Central memory CD8-positive, alpha-beta T cell (primary cell): Measurements from ENCODE around the gene FAM25A.
"Not testable (repeated sequence)": the region's sequence is repeated elsewhere in the genome, so short reads cannot be mapped to it uniquely, and the experiment has no call there.

Source experiments
- ATAC-seq: fragments of 150-1000 bp; cut with Tn5 transposase; replicated peaks from 2 replicates; pipeline ENCODE4 v1.10.0; 2022; ENCODE audit warnings: mild to moderate bottlenecking, moderate FRiP score, moderate number of reproducible peaks; ENCODE audit not compliant: poor library complexity, severe bottlenecking; ENCODE audit errors: extremely low read depth
- DNase-seq, 2 donors: peaks; one replicate each; pipeline ENCODE4 v3.0.0; 2021; ENCODE audit warnings: low spot score in 2 of 2
- H3K27ac Mint-ChIP-seq: one replicate; pipeline ENCODE4 v1.8.0; 2022; ENCODE audit warnings: low read depth, mild to moderate bottlenecking, moderate library complexity, mixed read lengths
- H3K27me3 Mint-ChIP-seq: one replicate; pipeline ENCODE4 v1.8.0; 2022; ENCODE audit warnings: mixed read lengths
- H3K36me3 Mint-ChIP-seq: one replicate; pipeline ENCODE4 v1.8.0; 2022; ENCODE audit warnings: mild to moderate bottlenecking, moderate library complexity, mixed read lengths; ENCODE audit not compliant: insufficient read depth
- H3K4me1 Mint-ChIP-seq: one replicate; pipeline ENCODE4 v1.8.0; 2022; ENCODE audit warnings: mixed read lengths
- H3K4me3 Mint-ChIP-seq: one replicate; pipeline ENCODE4 v1.8.0; 2022; ENCODE audit warnings: mild to moderate bottlenecking, moderate library complexity, mixed read lengths
- H3K9me3 Mint-ChIP-seq: one replicate; pipeline ENCODE4 v1.8.0; 2022; ENCODE audit warnings: mixed read lengths

Gene FAM25A

DNA sequence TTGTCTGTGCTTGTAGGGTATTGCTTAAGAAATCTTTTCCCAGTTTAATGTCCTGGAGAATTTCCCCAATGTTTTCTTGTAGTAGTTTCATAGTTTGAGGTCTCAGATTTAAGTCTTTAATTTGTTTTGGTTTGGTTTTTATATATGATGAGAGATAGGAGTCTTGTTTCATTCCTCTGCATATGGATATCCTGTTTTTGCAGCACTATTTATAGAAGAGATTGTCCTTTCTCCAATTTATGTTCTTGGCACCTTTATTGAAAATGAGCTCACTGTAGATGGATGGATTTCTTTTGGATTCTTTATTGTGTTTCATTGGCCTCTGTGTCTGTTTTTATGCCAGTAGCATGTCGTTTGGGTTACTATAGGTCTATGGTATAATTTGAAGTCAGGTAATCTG, 31.6 kb upstream of the FAM25A start:
- no peaks in the 10 kb centered on the region for H3K36me3 Mint-ChIP-seq
- H3K4me3 Mint-ChIP-seq, result no peak overlapping the region
- no peak overlapping the region for H3K27ac Mint-ChIP-seq
- ATAC-seq (no peak), DNase-seq (no peak)
- H3K9me3 Mint-ChIP-seq, result no peaks in the 10 kb centered on the region
- no peaks in the 10 kb centered on the region for H3K4me1 Mint-ChIP-seq
- peaks cover 35% of the 10 kb centered on the region for H3K27me3 Mint-ChIP-seq

DNA sequence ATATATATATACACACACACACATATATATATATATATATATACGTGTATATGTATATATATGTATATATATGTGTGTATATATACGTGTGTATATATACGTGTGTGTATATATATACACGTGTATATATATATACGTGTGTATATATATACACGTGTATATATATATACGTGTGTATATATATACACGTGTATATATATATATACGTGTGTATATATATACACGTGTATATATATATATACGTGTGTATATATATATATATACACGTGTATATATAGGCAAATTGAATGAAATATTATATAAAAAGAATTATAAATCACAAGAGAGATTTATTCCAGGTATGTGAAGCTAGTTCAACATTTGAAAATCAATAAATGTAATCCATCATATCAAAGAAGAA, 28.7 kb upstream of the FAM25A start:
- H3K4me1 Mint-ChIP-seq, H3K36me3 Mint-ChIP-seq, H3K9me3 Mint-ChIP-seq, H3K4me3 Mint-ChIP-seq, H3K27ac Mint-ChIP-seq, ATAC-seq, DNase-seq: not testable (repeated sequence)
- H3K27me3 Mint-ChIP-seq, result peaks cover 35% of the 10 kb centered on the region

DNA sequence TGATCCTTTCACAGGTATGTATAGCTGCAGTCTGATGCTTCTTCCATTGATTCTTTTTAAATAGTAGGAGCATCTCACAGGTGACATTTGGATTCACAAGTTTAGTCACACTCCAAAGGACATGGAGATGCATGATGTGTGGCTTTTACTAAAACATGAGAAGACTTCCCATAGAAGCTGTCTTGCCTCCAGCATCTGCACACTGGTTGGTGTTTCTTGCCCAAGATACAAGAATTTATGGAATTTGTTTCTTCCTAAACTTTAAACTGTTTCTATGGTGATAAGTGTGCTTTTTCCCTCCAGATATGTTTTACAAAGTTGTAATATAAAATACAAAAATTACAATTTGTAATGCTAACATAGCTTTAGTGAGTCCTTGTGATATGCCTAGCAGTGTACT, 27.6 kb upstream of the FAM25A start:
- Mint-ChIP-seq H3K4me3 (no peak overlapping the region), H3K9me3 (no peaks in the 10 kb centered on the region), H3K27me3 (peaks cover 42% of the 10 kb centered on the region), H3K4me1 (no peaks in the 10 kb centered on the region), H3K27ac (no peak overlapping the region), H3K36me3 (no peaks in the 10 kb centered on the region)
- DNase-seq (no peak), ATAC-seq (no peak)

DNA sequence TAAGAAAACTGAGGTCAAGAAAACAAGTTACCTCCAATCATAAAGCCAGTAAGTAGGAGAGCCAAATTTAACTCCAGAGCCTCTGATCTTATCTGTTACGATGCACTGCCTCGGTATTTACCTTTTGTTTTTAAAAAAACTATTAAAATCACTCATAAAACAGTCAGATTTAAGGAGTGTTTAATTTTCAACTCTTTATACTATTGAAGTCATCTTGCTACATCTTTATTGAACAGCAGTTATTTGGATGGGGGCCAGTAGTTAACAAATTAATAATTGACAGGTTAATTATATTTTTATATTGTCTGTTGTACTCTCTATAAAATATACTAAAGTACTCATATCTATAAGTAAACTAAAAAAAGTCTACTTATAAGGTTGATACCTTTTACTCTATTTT, 27.2 kb upstream of the FAM25A start:
- Mint-ChIP-seq H3K9me3 (no peaks in the 10 kb centered on the region), H3K27ac (no peak overlapping the region)

DNA sequence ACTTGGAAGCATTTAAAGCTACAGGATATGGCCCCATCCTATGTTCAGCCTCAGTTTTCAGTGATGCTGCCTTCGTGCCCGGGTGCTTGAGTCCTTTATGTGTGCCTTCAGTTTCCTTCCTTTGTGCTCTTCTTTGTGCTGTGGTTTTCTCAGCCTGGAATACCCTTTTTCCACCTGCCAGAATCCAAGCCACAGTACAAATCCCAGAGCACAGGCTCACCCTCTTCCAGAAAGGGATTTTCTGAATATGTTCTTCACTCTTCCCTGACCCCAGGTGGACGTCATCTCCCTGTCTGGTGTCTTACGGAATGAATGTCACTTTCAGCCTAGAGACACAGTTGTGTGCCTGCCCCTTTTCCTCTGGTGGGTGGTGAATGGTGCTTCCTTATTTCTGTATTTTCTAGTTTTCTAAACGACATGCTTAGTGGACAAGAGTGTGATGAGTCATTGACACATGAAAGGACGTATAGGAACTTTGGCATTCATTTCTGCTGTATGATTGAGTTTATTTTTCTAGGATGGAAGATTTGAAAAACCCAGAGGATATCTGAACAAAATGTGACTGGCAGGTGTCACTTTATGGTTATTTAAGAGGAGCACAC, 20.2 kb upstream of the FAM25A start:
- not testable (repeated sequence) for H3K27ac Mint-ChIP-seq, DNase-seq, H3K27me3 Mint-ChIP-seq, H3K4me1 Mint-ChIP-seq, H3K9me3 Mint-ChIP-seq, ATAC-seq, H3K4me3 Mint-ChIP-seq, H3K36me3 Mint-ChIP-seq

More for the DNA sequence above, 27.2 kb upstream of the FAM25A start:
- no peaks in the 10 kb centered on the region for H3K36me3 Mint-ChIP-seq
- no peak for ATAC-seq
- no peak for DNase-seq
- H3K4me1 Mint-ChIP-seq, result no peaks in the 10 kb centered on the region
- peaks cover 41% of the 10 kb centered on the region for H3K27me3 Mint-ChIP-seq
- no peak overlapping the region for H3K4me3 Mint-ChIP-seq

DNA sequence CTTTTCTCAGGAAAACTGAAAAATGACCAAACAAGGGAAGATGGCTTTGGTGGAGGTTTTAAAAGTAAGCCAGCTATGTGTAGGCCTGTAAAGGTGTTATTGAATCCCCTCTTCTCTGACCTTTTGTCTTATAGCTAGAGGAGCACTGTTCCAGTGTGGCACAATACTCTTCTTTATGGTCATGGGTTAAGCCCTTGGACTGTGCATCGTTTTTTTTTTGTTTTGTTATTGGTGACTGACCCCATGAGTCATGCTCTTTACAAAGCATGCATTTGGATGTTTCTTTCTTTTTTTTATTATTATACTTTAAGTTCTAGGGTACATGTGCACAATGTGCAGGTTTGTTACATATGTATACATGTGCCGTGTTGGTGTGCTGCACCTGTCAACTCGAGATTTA, 19.6 kb upstream of the FAM25A start:
- H3K4me3 Mint-ChIP-seq, result no peak overlapping the region
- H3K9me3 Mint-ChIP-seq, result no peaks in the 10 kb centered on the region
- H3K27ac Mint-ChIP-seq, result no peak overlapping the region
- H3K36me3 Mint-ChIP-seq, result no peaks in the 10 kb centered on the region
- H3K4me1 Mint-ChIP-seq, result no peaks in the 10 kb centered on the region
- ATAC-seq (no peak), DNase-seq (no peak)
- peaks cover 9% of the 10 kb centered on the region for H3K27me3 Mint-ChIP-seq

DNA sequence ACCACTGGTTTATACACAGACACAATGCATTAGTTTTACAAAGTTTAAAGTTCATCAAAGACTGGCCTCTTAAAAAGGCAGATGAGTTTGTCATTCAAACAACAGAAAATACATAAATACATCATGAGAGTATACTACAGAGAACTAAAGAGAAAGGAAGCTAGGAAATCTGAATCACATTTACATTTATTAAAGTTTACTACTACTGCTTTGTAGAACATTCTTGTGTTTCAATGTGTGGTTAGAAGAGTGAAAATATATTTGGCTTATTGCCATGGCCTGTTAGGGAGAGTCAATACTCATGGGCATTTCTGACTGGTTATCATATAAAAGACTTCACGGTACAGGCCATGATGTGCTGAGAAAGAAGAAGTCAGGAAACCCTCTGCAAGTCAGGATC, 13.0 kb upstream of the FAM25A start:
- not testable (repeated sequence) for H3K9me3 Mint-ChIP-seq, H3K4me1 Mint-ChIP-seq, DNase-seq, ATAC-seq, H3K27me3 Mint-ChIP-seq, H3K4me3 Mint-ChIP-seq, H3K36me3 Mint-ChIP-seq, H3K27ac Mint-ChIP-seq

DNA sequence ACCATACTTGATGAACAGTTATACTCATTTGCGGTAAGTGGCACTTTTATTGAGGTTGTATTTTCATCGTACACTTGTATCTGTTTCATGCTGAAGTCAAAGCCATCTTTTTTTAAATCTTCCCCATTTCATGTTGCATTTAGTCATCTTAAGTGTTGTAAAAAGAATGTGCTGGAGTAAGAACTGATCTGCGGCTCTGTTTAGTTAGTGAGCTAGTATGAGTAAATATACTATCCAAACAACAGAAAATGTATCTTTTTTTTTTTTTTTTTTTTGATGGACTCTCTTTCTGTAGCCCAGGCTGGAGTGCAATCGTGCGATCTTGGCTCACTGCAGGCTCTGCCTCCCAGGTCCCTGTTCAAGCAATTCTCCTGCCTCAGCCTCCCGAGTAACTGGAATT, 12.4 kb upstream of the FAM25A start:
- not testable (repeated sequence) for H3K4me1 Mint-ChIP-seq, H3K4me3 Mint-ChIP-seq, ATAC-seq, H3K36me3 Mint-ChIP-seq, H3K27me3 Mint-ChIP-seq, H3K27ac Mint-ChIP-seq, H3K9me3 Mint-ChIP-seq, DNase-seq

DNA sequence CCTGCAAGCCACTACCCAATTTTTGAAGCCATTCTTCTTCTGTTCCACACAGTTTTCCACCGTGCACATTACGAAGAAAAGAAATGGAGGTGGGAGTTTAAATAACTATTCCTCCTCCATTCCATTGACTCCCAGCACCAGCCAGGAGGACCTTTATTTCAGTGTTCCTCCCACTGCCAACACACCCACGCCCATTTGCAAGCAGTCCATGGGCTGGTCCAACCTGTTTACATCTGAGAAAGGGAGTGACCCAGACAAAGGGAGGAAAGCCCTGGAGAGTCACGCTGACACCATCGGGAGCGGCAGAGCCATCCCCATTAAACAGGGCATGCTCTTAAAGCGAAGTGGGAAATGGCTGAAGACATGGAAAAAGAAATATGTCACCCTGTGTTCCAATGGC, 11.8 kb upstream of the FAM25A start:
- H3K9me3 Mint-ChIP-seq, H3K27me3 Mint-ChIP-seq, H3K27ac Mint-ChIP-seq, DNase-seq, H3K36me3 Mint-ChIP-seq, ATAC-seq, H3K4me3 Mint-ChIP-seq, H3K4me1 Mint-ChIP-seq: not testable (repeated sequence)

DNA sequence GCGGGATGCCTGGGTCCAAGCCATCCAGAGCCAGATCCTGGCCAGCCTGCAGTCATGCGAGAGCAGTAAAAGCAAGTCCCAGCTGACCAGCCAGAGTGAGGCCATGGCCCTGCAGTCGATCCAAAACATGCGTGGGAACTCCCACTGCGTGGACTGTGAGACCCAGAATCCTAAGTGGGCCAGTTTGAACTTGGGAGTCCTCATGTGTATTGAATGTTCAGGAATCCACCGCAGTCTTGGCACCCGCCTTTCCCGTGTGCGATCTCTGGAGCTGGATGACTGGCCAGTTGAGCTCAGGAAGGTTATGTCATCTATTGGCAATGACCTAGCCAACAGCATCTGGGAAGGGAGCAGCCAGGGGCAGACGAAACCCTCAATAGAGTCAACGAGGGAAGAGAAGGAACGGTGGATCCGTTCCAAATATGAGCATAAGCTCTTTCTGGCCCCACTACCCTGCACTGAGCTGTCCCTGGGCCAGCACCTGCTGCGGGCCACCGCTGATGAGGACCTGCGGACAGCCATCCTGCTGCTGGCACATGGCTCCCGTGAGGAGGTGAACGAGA, 10.9 kb upstream of the FAM25A start:
- not testable (repeated sequence) for DNase-seq, ATAC-seq, H3K27me3 Mint-ChIP-seq, H3K4me1 Mint-ChIP-seq, H3K27ac Mint-ChIP-seq, H3K4me3 Mint-ChIP-seq, H3K9me3 Mint-ChIP-seq, H3K36me3 Mint-ChIP-seq

DNA sequence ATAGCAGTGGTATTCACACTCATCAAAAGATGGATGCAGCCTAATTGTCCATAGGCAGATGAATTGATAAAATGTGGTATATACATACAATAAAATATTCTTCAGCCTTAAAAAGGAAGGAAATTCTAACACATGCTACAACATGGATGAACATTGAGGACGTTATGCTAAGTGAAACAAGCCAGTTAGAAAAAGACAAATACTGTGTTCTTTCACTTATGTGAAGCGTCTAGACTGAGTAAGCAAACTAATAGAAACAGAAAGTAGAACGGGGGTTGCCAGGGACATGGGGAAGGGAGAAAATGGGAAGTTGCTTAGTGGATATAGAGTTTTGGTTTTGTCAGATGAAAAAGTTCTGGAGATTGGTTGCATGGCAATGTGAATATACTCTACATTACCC, 6.6 kb upstream of the FAM25A start:
- not testable (repeated sequence) for H3K4me1 Mint-ChIP-seq, H3K9me3 Mint-ChIP-seq, H3K27ac Mint-ChIP-seq, H3K4me3 Mint-ChIP-seq, H3K36me3 Mint-ChIP-seq, ATAC-seq, DNase-seq
- peaks cover 16% of the 10 kb centered on the region for H3K27me3 Mint-ChIP-seq

DNA sequence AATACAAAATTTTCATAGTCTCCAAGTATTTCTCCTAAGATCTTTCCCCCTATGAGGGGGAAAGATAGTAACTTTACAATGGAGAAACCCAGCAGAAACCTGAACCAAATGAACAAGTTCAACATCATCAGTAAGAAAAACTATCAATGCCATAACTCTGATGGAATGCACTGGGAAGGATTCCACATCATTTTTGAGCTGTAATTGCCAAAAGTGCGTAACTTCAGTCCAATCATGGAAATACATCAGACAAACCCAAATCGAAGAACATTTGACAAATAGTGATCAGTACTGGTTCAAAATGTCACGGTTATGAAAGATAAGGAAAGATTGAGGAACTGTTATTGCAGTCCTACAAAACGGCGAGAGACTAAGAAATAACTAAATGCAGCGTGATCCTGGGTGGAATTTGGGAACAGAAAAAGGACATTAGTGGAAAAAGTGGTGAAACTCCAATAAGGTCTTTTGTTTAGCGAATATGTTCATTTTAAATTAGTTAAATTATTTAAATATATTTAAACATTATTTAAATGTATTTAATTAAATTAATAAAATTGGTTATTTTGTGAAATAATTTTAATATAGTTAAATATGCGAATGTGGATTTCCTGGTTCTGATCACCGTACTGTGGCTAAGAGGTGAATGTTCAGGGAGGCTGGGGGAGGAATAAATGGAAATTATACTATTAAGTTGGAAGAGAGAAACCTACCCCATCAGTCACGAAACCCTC, 4.9 kb upstream of the FAM25A start:
- H3K27ac Mint-ChIP-seq, H3K9me3 Mint-ChIP-seq, H3K36me3 Mint-ChIP-seq, ATAC-seq, DNase-seq, H3K4me3 Mint-ChIP-seq, H3K4me1 Mint-ChIP-seq: not testable (repeated sequence)
- H3K27me3 Mint-ChIP-seq, result peaks cover 16% of the 10 kb centered on the region

DNA sequence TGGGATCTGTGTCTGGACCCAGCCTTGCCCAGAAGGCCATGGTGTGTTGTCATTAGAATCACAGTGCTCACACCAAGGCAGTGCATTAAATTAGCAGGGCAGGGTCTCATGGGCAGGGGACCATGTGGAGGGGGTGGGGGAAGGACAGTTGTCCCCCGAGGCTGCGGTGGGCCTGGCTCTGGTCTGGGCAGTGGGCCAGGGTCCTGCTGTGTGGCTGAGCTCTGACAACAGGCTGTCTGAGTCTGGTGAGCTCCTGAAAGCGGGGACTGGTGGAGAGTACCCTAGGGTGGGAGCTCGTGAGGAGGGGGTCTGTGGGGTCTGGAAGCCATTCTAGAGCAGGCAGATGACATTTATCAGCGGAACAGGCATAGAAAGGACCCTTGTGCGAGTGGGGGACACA, 2.0 kb upstream of the FAM25A start:
- not testable (repeated sequence) for DNase-seq, H3K36me3 Mint-ChIP-seq, H3K9me3 Mint-ChIP-seq, H3K4me3 Mint-ChIP-seq, H3K27ac Mint-ChIP-seq, H3K4me1 Mint-ChIP-seq, ATAC-seq
- H3K27me3 Mint-ChIP-seq, result peaks cover 16% of the 10 kb centered on the region
